Mucosa of rectum (tissue), 2 donors: Measurements from ENCODE around the gene TROAP.

Experiments used
- H3K27ac ChIP-seq, 2 donors: one replicate each; pipeline ENCODE4 v1.7.0; 2013; ENCODE audit warnings: inconsistent platforms in 2 of 2, low read depth in 2 of 2, low read length in 2 of 2
- H3K27me3 ChIP-seq, 2 donors: one replicate each; pipeline ENCODE4 v1.7.0; 2013; ENCODE audit warnings: low read length in 2 of 2; ENCODE audit not compliant: control insufficient read depth in 2 of 2, insufficient read depth in 2 of 2
- H3K36me3 ChIP-seq, 2 donors: one replicate each; pipeline ENCODE4 v1.7.0; 2013; ENCODE audit warnings: low read length in 2 of 2; ENCODE audit not compliant: control insufficient read depth in 2 of 2, insufficient read depth in 2 of 2
- H3K4me1 ChIP-seq, 2 donors: one replicate each; pipeline ENCODE4 v1.7.0; 2013; ENCODE audit warnings: low read length in 2 of 2, mild to moderate bottlenecking in 1 of 2; ENCODE audit not compliant: control insufficient read depth in 2 of 2, insufficient read depth in 2 of 2
- H3K4me3 ChIP-seq, 2 donors: one replicate each; pipeline ENCODE4 v1.7.0; 2013; ENCODE audit warnings: low read length in 2 of 2
- H3K9ac ChIP-seq, 2 donors: one replicate each; pipeline ENCODE4 v1.7.0; 2013; ENCODE audit warnings: low read length in 2 of 2, low read depth in 1 of 2, mild to moderate bottlenecking in 1 of 2
- H3K9me3 ChIP-seq, 2 donors: one replicate each; pipeline ENCODE4 v1.7.0; 2013; ENCODE audit warnings: low read length in 2 of 2; ENCODE audit not compliant: control insufficient read depth in 2 of 2
- donor health status: healthy.
- donor health status: Normal muscosa, but diverticular disease.

TROAP gene

DNA sequence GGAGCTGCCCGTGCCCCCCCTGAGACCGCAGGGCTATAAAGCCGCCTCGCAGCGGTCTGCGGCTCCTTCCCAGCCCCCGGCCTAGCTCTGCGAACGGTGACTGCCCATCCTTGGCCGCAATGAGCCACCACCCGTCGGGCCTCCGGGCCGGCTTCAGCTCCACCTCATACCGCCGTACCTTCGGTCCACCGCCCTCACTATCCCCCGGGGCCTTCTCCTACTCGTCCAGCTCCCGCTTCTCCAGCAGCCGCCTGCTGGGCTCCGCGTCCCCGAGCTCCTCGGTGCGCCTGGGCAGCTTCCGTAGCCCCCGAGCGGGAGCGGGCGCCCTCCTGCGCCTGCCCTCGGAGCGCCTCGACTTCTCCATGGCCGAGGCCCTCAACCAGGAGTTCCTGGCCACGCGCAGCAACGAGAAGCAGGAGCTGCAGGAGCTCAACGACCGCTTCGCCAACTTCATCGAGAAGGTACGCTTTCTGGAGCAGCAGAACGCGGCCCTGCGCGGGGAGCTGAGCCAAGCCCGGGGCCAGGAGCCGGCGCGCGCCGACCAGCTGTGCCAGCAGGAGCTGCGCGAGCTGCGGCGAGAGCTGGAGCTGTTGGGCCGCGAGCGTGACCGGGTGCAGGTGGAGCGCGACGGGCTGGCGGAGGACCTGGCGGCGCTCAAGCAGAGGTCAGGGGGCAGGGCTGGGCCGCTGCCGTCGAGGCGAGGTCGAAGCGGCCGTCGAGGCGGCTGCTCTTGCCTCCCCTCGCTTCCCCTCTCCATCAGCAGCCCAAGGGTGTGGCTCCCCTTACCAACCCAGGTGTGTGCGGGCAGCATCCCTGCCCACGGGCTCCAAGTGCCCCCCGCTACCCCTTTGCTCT lies 27.7 kb upstream of the TROAP start, which contains the start of gene PRPH:
Gene PRPH (plus strand): TSS at position 66 of the 855 bp plus-strand sequence. CDS start 54 bp downstream, at position 120.
- H3K9me3 ChIP-seq, result no peaks in the 10 kb centered on the region
- peaks cover 16 to 19% of the 10 kb centered on the region in 2 donors for H3K4me1 ChIP-seq
- H3K36me3 ChIP-seq, result no peaks in the 10 kb centered on the region
- H3K9ac ChIP-seq, result no peak within 1 kb of the TSS
- H3K4me3 ChIP-seq, result peak within 1 kb of the TSS in 1 of 2 donors; percentile 10
- H3K27me3 ChIP-seq, result peaks cover 36 to 44% of the 10 kb centered on the region in 2 donors
- no peak within 1 kb of the TSS for H3K27ac ChIP-seq

GRCh38 chr12:49296034-49296835 lies 26.8 kb upstream of the TROAP start:
- peaks cover 36 to 48% of the 10 kb centered on the region in 2 donors for H3K27me3 ChIP-seq
- H3K27ac ChIP-seq, result no peak overlapping the region
- no peak overlapping the region for H3K9ac ChIP-seq
- H3K4me3 ChIP-seq, result peak overlapping the region in 1 of 2 donors; percentile 44
- H3K4me1 ChIP-seq, result peaks cover 16 to 19% of the 10 kb centered on the region in 2 donors
- H3K9me3 ChIP-seq, result no peaks in the 10 kb centered on the region
- H3K36me3 ChIP-seq, result no peaks in the 10 kb centered on the region

- peak overlapping the region in 1 of 2 donors; percentile 44 for H3K4me3 ChIP-seq
- peaks cover 16 to 19% of the 10 kb centered on the region in 2 donors for H3K4me1 ChIP-seq
- H3K27ac ChIP-seq, result no peak overlapping the region
- no peak overlapping the region for H3K9ac ChIP-seq
- H3K36me3 ChIP-seq, result no peaks in the 10 kb centered on the region
- no peaks in the 10 kb centered on the region for H3K9me3 ChIP-seq
- H3K27me3 ChIP-seq, result peaks cover 39 to 48% of the 10 kb centered on the region in 2 donors
These were observed 26.0 kb upstream of the TROAP start for GRCh38 chr12:49296836-49297694.

DNA sequence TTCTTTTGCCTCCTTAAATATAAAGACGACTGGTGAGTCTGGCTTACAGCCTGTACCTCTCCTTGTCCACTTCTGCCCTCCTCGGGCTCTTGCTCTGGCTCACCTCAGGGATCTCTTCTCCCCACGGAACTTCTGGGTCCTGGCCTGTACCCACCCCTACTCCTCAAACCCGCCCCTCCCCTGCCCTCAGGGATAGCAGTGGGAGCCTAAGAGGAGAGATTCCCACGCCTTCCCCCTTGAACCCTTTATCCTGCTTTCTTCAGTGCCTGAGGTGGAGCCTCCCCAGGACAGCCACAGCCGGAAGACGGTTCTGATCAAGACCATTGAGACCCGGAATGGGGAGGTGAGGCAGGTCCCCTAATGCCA lies 25.4 kb upstream of the TROAP start:
- H3K36me3 ChIP-seq, result no peaks in the 10 kb centered on the region
- peak overlapping the region in 1 of 2 donors; percentile 20 for H3K4me3 ChIP-seq
- H3K27ac ChIP-seq, result no peak overlapping the region
- H3K4me1 ChIP-seq, result peaks cover 16 to 19% of the 10 kb centered on the region in 2 donors
- no peaks in the 10 kb centered on the region for H3K9me3 ChIP-seq
- H3K27me3 ChIP-seq, result peaks cover 39 to 48% of the 10 kb centered on the region in 2 donors
- H3K9ac ChIP-seq, result no peak overlapping the region

GRCh38 chr12:49298160-49298559 lies 24.9 kb upstream of the TROAP start:
- peaks cover 39 to 48% of the 10 kb centered on the region in 2 donors for H3K27me3 ChIP-seq
- peaks cover 16 to 18% of the 10 kb centered on the region in 2 donors for H3K4me1 ChIP-seq
- no peak overlapping the region for H3K9ac ChIP-seq

DNA sequence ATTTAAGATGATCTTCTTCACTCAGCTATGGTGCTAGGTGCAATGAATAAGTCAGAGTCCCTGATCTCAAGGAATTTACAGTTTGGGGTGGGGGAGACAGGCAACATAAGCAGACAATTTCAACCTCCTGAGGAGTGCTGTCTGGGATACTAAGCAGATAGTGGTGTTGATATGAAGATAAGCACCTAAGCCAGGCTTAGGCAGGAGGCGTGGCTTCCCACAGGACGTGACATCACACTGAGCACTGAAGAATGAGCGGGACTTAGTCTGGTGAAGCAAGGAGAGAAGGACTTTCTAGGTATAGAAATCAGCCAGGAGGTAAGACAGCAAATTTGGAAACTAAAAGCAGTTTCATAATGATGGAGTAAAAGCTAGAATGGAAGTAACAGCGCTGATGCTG lies 21.3 kb upstream of the TROAP start:
- H3K27me3 ChIP-seq, result peaks cover 21 to 23% of the 10 kb centered on the region in 2 donors
- H3K36me3 ChIP-seq, result no peaks in the 10 kb centered on the region
- H3K4me1 ChIP-seq, result peaks cover 5% of the 10 kb centered on the region in 2 donors
- H3K27ac ChIP-seq, result no peak overlapping the region
- no peaks in the 10 kb centered on the region for H3K9me3 ChIP-seq
- no peak overlapping the region for H3K9ac ChIP-seq
- H3K4me3 ChIP-seq, result no peak overlapping the region

More at GRCh38 chr12:49298160-49298559, 24.9 kb upstream of the TROAP start:
- Histone ChIP-seq H3K36me3 (no peaks in the 10 kb centered on the region), H3K9me3 (no peaks in the 10 kb centered on the region), H3K27ac (no peak overlapping the region), H3K4me3 (no peak overlapping the region)

- no peaks in the 10 kb centered on the region for H3K36me3 ChIP-seq
- H3K27me3 ChIP-seq, result peaks cover 6 to 7% of the 10 kb centered on the region in 2 donors
- no peak overlapping the region for H3K9ac ChIP-seq
- no peak overlapping the region for H3K4me3 ChIP-seq
- H3K9me3 ChIP-seq, result no peaks in the 10 kb centered on the region
- no peaks in the 10 kb centered on the region for H3K4me1 ChIP-seq
- H3K27ac ChIP-seq, result no peak overlapping the region
These were observed 18.9 kb upstream of the TROAP start for GRCh38 chr12:49304161-49304560.

DNA sequence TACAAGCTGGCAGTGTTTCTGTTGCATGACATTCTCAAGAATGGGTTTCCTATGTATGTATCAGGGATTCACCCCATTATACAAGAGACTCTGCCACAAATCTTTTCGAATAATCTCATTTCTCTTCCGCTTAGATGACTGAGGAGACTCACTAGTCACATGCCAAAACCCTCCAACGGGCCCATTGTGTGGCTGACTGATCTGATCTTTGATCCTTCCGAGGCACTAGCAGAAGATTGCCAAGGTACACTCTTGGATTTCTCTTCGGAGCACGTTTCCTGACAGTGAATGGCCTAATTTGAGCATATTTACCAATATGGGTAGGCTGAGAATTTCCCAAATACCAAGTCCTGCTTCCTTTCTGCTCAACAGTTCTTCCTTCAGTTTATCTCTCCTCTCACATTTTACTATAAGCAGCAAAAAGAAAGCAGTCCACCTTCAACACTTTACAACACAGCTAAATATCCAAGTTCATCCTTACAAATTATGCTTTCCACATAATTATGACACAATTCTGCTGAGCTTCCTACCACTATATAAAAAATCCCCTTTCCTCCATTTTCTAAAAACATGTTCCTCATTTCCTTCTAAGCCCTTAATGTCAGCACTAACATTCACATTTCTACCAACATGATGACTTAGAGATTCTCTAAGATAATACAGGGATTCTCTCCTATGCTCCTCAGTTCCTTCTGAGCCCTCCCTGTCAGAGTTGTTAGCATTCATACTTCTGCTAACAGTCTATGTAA lies 17.1 kb upstream of the TROAP start:
- Histone ChIP-seq H3K9me3 (no peaks in the 10 kb centered on the region), H3K4me1 (no peaks in the 10 kb centered on the region), H3K36me3 (no peaks in the 10 kb centered on the region), H3K27me3 (peaks cover 5 to 7% of the 10 kb centered on the region in 2 donors), H3K27ac (no peak overlapping the region), H3K9ac (no peak overlapping the region), H3K4me3 (no peak overlapping the region)

GRCh38 chr12:49309386-49309785 lies 13.7 kb upstream of the TROAP start:
- Histone ChIP-seq H3K27ac (no peak overlapping the region), H3K4me3 (no peak overlapping the region), H3K36me3 (no peaks in the 10 kb centered on the region), H3K4me1 (no peaks in the 10 kb centered on the region), H3K9me3 (no peaks in the 10 kb centered on the region), H3K27me3 (peaks cover 0 to 2% of the 10 kb centered on the region in 2 donors), H3K9ac (no peak overlapping the region)
